Body of pancreas (tissue), 4 donors: Measurements from ENCODE around the gene GAS1. TPM values are rescaled to one million over a fixed set of nuclear protein-coding genes. Genes with fewer than 3 reads are reported as not detected.

ENCODE experiments used
- ATAC-seq: fragments of 150-250 bp; one replicate; pipeline ENCODE4 v1.9.1; 2016
- DNase-seq, 4 donors: peaks; one replicate each; pipeline ENCODE4 v3.0.0-alpha.2; 2019
- H3K27ac ChIP-seq, 4 donors: fragments of 200-600 bp; sonication (generic); 1 replicate in 3 of 4; 2 replicates in 1 of 4; pipeline versions ENCODE4 v1.5.1 to v1.6.1; 2016 to 2019; ENCODE audit warnings: mild to moderate bottlenecking in 1 of 4, mixed read lengths in 1 of 4, moderate library complexity in 1 of 4
- H3K27me3 ChIP-seq, 2 donors: fragments of 200-600 bp; sonication (generic); one replicate each; pipeline ENCODE4 v1.6.0; 2016; ENCODE audit warnings: mild to moderate bottlenecking in 1 of 2
- H3K36me3 ChIP-seq, 2 donors: fragments of 200-600 bp; sonication (generic); replicated peaks in 1 of 2; 2 replicates each; pipeline ENCODE4 v1.5.1; 2016; ENCODE audit warnings: low read depth in 2 of 2; ENCODE audit not compliant: insufficient read depth in 1 of 2
- H3K4me1 ChIP-seq: fragments of 200-600 bp; sonication (generic); one replicate; pipeline ENCODE4 v1.6.0; 2016
- H3K4me3 ChIP-seq, 2 donors: fragments of 200-600 bp; sonication (generic); 1 replicate in 1 of 2; 2 replicates in 1 of 2; pipeline ENCODE4 v1.5.1; 2016 to 2019
- H3K9me3 ChIP-seq, 3 donors: fragments of 200-600 bp; sonication (generic); 1 replicate in 2 of 3; 2 replicates in 1 of 3; pipeline ENCODE4 v1.5.1; 2016
- POLR2A ChIP-seq, 3 donors: fragments of 450-650 bp; IDR thresholded peaks; one replicate each; pipeline ENCODE4 v1.6.1; 2016; ENCODE audit warnings: antibody characterized with exemption in 3 of 3, mild to moderate bottlenecking in 2 of 3
- WGBS, 2 donors: methylation state at CpG; one replicate each; pipeline ENCODE4 v1.1.5; 2017; 5-methylcytosine and 5-hydroxymethylcytosine counted together
- intact Hi-C: fragments of 100-400 bp; cut with DNase I; formaldehyde crosslinking; loops from one replicate; pipeline ENCODE4 v1.15.1; 2023
- total RNA-seq, 2 donors: library from RNA; depleted of rRNA; stranded (reverse); fragments of >200 nt; gene quantifications; one replicate each; pipeline ENCODE4 v1.1.0, GENCODE V29; 2016
- TF ChIP-seq, protein P1 (sequence below), 7 experiments: fragments of 450-650 bp in 4 of 7; fragments of 200-600 bp in 3 of 7; sonication (generic) in 3 of 7; IDR thresholded peaks; one replicate each; pipeline ENCODE4 v1.5.1; 2016 to 2019; ENCODE audit warnings: antibody characterized with exemption in 7 of 7

Gene GAS1
- total RNA-seq, 2 donors from 2014 or later: 29.1 to 37.6 TPM

DNA sequence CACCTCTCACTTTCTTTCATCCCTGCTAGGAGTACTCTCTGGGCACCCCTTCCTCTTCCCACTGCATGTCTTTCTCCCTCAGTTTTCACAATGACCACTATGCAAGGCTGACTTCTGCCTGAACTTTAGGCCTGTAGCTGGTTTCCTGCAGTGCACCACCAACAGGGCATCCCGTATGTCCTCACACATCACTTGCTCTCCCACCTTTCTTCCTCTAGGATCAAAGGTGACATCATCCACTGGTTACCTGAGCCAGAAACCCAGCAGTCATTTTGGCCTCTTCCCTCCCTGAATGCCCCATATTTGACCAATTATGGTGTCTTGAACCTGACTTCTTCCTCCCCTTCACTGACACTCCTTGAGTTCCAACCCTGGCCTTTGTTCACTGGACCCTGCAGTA, 8.5 kb downstream of the GAS1 start:
- intact Hi-C loops: no loop called here
- WGBS, 2 donors: 88 to 100% methylated on average over 1 of the region's 1 CpG
- no peak overlapping the region for H3K27ac ChIP-seq
- DNase-seq (no peak), ATAC-seq (no peak)
- no peaks in the 10 kb centered on the region for H3K9me3 ChIP-seq
- H3K4me3 ChIP-seq: no peak overlapping the region
- TF ChIP-seq, protein P1, sequence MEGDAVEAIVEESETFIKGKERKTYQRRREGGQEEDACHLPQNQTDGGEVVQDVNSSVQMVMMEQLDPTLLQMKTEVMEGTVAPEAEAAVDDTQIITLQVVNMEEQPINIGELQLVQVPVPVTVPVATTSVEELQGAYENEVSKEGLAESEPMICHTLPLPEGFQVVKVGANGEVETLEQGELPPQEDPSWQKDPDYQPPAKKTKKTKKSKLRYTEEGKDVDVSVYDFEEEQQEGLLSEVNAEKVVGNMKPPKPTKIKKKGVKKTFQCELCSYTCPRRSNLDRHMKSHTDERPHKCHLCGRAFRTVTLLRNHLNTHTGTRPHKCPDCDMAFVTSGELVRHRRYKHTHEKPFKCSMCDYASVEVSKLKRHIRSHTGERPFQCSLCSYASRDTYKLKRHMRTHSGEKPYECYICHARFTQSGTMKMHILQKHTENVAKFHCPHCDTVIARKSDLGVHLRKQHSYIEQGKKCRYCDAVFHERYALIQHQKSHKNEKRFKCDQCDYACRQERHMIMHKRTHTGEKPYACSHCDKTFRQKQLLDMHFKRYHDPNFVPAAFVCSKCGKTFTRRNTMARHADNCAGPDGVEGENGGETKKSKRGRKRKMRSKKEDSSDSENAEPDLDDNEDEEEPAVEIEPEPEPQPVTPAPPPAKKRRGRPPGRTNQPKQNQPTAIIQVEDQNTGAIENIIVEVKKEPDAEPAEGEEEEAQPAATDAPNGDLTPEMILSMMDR (IDR thresholded peaks at IDR 0.05): no peak
- TF ChIP-seq POLR2A (IDR thresholded peaks at IDR 0.05): no peak
- H3K4me1 ChIP-seq: peaks cover 17% of the 10 kb centered on the region
- H3K36me3 ChIP-seq: no peaks in the 10 kb centered on the region
- no peaks in the 10 kb centered on the region for H3K27me3 ChIP-seq

DNA sequence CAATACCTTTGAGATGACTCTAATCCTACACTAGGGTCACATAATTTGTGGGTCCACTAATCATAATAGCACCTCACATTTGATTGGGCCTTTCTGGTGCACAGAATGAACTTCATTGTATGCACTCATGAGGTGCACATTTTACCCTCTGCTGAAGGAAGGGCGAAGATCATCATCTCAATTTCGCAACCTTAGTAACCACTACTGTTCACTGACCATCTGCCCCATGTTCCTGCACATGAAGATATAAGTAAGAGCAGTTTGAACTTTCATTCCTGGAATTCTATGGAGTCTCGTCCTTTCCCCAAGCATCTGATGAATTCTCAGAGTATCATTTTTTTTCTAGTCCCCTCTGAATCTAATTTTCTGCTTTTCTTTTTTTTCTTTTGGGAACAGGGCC, 21.2 kb downstream of the GAS1 start:
- no peaks in the 10 kb centered on the region for H3K27me3 ChIP-seq
- no peak overlapping the region for H3K4me3 ChIP-seq
- DNase-seq: no peak
- H3K9me3 ChIP-seq: no peaks in the 10 kb centered on the region
- 78 to 94% methylated on average over 3 of the region's 3 CpGs for WGBS, 2 donors
- ATAC-seq: no peak
- H3K27ac ChIP-seq: no peak overlapping the region
- intact Hi-C loops: no loop called here
- no peaks in the 10 kb centered on the region for H3K4me1 ChIP-seq
- H3K36me3 ChIP-seq: no peaks in the 10 kb centered on the region
- TF ChIP-seq POLR2A (IDR thresholded peaks at IDR 0.05): no peak
- TF ChIP-seq, protein P1 (IDR thresholded peaks at IDR 0.05): no peak

DNA sequence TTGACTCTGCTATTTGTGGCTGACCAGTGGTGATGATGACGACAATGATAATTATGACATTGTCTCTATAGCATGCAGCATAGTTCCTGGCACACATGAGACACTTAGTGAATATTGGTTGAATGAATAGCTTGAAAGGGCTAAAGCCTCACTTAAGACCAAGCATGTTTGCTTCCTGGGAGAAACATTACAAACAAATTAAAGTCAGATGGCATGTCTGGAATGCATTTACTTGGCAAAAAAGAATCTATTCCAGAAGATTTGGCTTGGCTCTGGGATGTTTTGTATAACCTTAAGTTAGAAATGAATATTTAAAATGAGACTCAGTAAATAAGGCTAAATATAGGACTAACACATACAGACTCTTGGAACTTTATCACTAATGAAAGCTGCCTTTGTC, 21.6 kb downstream of the GAS1 start:
- no peaks in the 10 kb centered on the region for H3K4me1 ChIP-seq
- H3K27ac ChIP-seq: no peak overlapping the region
- intact Hi-C loops: no loop called here
- 75 to 100% methylated on average over 1 of the region's 1 CpG for WGBS, 2 donors
- H3K4me3 ChIP-seq: no peak overlapping the region
- ATAC-seq (no peak), DNase-seq (no peak)
- no peaks in the 10 kb centered on the region for H3K36me3 ChIP-seq
- TF ChIP-seq, protein P1 (IDR thresholded peaks at IDR 0.05): no peak
- H3K9me3 ChIP-seq: no peaks in the 10 kb centered on the region
- H3K27me3 ChIP-seq: no peaks in the 10 kb centered on the region

DNA sequence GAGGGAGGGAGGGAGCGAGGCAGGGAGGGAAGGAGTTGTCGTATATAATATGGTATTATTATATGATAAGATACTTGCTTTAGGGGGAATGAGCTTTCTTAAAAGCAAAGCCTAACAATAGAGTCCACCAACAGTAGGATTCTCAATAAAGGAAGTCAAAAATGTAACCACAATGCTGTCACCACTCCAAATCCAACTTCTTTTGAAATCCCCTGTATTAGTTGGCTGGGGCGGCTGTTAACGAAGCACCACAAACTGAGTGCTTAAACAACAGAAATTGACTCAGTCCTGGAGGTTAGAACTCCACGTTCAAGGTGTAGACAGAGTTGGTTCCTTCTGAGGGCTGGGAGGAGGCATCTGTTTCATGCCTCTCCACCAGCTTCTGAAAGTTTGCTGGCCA, 23.1 kb downstream of the GAS1 start:
- H3K27ac ChIP-seq: no peak overlapping the region
- H3K4me1 ChIP-seq: no peaks in the 10 kb centered on the region
- H3K9me3 ChIP-seq: no peaks in the 10 kb centered on the region
- no peak overlapping the region for H3K4me3 ChIP-seq
- no peaks in the 10 kb centered on the region for H3K36me3 ChIP-seq
- ATAC-seq (no peak), DNase-seq (no peak)
- no peaks in the 10 kb centered on the region for H3K27me3 ChIP-seq
- no peak for TF ChIP-seq POLR2A (IDR thresholded peaks at IDR 0.05)
- TF ChIP-seq, protein P1 (IDR thresholded peaks at IDR 0.05): no peak
- intact Hi-C loops: no loop called here
- WGBS, 2 donors: 81 to 83% methylated on average over 5 of the region's 5 CpGs

DNA sequence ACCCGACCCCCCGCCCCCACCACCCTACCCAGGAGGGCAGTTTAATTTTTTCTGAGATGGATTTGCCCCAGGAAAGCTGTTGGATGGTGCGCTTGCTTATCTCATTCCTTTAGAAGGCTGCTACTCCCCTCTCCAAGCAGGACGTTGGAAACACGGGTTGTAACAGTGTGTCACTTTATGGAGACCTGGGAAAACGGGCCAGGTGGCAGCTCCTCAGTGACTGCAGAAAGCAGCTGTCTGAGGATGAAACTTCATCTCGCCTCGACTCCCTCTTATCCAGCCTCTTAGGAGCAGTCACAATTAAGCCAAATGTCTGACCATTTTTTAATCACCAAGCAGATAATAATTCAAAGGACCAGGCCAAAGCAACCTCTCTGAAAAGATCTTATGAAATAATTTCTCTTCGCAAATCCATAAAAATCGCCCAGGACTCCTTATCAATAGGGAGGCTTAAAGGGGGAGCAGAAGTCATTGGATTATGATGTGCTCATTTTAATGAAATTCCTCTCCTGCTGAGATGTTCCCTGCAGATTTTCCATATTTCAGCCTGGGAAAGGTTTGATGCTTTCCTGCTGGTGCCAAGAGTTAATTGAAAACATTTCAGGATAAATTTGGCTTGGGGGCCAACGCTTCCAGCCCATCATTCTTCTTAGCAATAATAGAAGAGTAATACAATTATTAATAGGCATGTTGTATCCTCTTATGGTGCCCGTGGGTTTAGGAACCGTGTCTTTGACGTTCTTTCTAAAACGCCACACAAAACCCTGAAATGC, 26.0 kb downstream of the GAS1 start:
- Histone ChIP-seq H3K27me3 (no peaks in the 10 kb centered on the region), H3K27ac (no peak overlapping the region), H3K9me3 (no peaks in the 10 kb centered on the region), H3K36me3 (no peaks in the 10 kb centered on the region), H3K4me1 (no peaks in the 10 kb centered on the region), H3K4me3 (no peak overlapping the region)
- TF ChIP-seq, protein P1 (IDR thresholded peaks at IDR 0.05): no peak
- no peak for TF ChIP-seq POLR2A (IDR thresholded peaks at IDR 0.05)
- WGBS, 2 donors: 54 to 63% methylated on average over 15 of the region's 15 CpGs
- no peak for ATAC-seq
- no peak for DNase-seq
- intact Hi-C loops: no loop called here
